Motor neuron (in vitro differentiated cells): ENCODE data around the gene NBPF1. TPM values are rescaled to one million over a fixed set of nuclear protein-coding genes. Genes with fewer than 3 reads are reported as not detected.
A peak's percentile ranks its signal among the peaks of the same experiment; 100 is the strongest.
"Not testable (repeated sequence)": the region's sequence is repeated elsewhere in the genome, so short reads cannot be mapped to it uniquely, and the experiment has no call there.

ENCODE experiments used
- ATAC-seq, 8 experiments: fragments of 200-7000 bp; cut with Tn5 transposase; replicated peaks in 6 of 8; 2 replicates each; pipeline ENCODE4 v1.8.0; 2021; ENCODE audit warnings: mild to moderate bottlenecking in 8 of 8, moderate library complexity in 8 of 8
- H3K27ac ChIP-seq, 2 donors: fragments of 250-450 bp; sonication (Bioruptor Pico); 2 replicates each; pipeline ENCODE4 v1.9.0; 2021; ENCODE audit warnings: antibody characterized with exemption in 2 of 2, mild to moderate bottlenecking in 2 of 2, moderate library complexity in 1 of 2
- H3K4me1 ChIP-seq, 2 donors: fragments of 250-450 bp; sonication (Bioruptor Pico); replicated peaks in 1 of 2; 2 replicates each; pipeline ENCODE4 v1.6.1; 2021; ENCODE audit warnings: antibody characterized with exemption in 2 of 2, mild to moderate bottlenecking in 2 of 2, moderate library complexity in 1 of 2
- H3K4me3 ChIP-seq, 5 donors: fragments of 250-450 bp; sonication (Bioruptor Pico); 2 replicates each; pipeline ENCODE4 v1.9.0; 2021; ENCODE audit warnings: antibody characterized with exemption in 5 of 5, mild to moderate bottlenecking in 5 of 5, moderate library complexity in 4 of 5
- WGBS, 10 experiments: fragments of 450-650 bp; shearing (Covaris generic); methylation state at CpG; one replicate each; pipeline ENCODE4 v1.0.0; 2022; 5-methylcytosine and 5-hydroxymethylcytosine counted together
- in situ Hi-C, 9 experiments: fragments of 400-800 bp; cut with MboI; loops; one replicate each; pipeline ENCODE4 v1.15.0; 2021; ENCODE audit warnings: low sequenced_read_pairs in 9 of 9, low pct_unique_long_range_greater_than_20kb in 2 of 9; ENCODE audit not compliant: unreplicated experiment in 9 of 9
- total RNA-seq, 8 experiments: library from RNA; unstranded; fragments of 300-600 nt; gene quantifications; 2 replicates each; pipeline versions ENCODE4 v1.2.3 to v1.2.4, GENCODE V29; 2022

NBPF1 gene
- total RNA-seq, 8 experiments from 2014 or later, result 24.4 to 73.3 (median 37.4) TPM

GRCh38 chr1:16615253-16616252 is 2.2 kb upstream of the NBPF1 start:
- H3K27ac ChIP-seq, result no peak overlapping the region
- in situ Hi-C loops, result no loop called here
- no peak for ATAC-seq
- 68 to 91% (median 80%) methylated on average over 9 of the region's 9 CpGs for WGBS, 10 experiments
- peaks cover 9 to 11% of the 10 kb centered on the region in 2 donors for H3K4me1 ChIP-seq
- H3K4me3 ChIP-seq, result no peak overlapping the region

GRCh38 chr1:16614361-16615252 is 1.2 kb upstream of the NBPF1 start:
- 76 to 95% (median 87%) methylated on average over 11 of the region's 11 CpGs for WGBS, 10 experiments
- H3K4me1 ChIP-seq, result peaks cover 7 to 14% of the 10 kb centered on the region in 2 donors
- no peak overlapping the region for H3K4me3 ChIP-seq
- in situ Hi-C loops, result no loop called here
- no peak for ATAC-seq
- no peak overlapping the region for H3K27ac ChIP-seq

- H3K27ac ChIP-seq, result no peak overlapping the region
- H3K4me1 ChIP-seq, result peaks cover 7 to 14% of the 10 kb centered on the region in 2 donors
- ATAC-seq, result peak in 4 of 8 experiments; percentile 10 to 28 (median 23)
- in situ Hi-C loops, result no loop called here
- 2 to 12% (median 5%) methylated on average over 10 to 31 of the region's 31 CpGs for WGBS, 10 experiments
- peak overlapping the region; percentile 70 to 89 (median 79) for H3K4me3 ChIP-seq
These were observed 812 bp downstream of the NBPF1 start for GRCh38 chr1:16612332-16613172.

DNA sequence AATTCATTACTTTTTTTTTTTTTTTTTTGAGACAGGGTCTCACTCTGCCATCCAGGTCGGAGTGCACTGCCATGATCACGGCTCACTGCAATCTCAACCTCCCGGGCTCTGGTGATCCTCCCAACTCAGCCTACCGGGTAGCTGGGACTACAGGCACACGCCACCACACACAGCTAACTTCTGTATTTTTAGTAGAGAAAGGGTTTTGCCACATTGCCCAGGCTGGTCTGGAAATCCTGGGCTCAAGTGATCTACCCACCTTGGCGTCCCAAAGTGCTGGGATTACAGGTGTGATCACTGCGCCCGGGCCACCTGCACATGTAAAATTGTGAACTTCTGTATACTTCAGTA is 1.4 kb downstream of the NBPF1 start:
- WGBS, 10 experiments, result 43 to 74% (median 61%) methylated on average over 6 to 8 of the region's 8 CpGs
- ATAC-seq, in situ Hi-C loops, H3K27ac ChIP-seq: not testable (repeated sequence)
- H3K4me1 ChIP-seq, result peaks cover 7 to 14% of the 10 kb centered on the region in 2 donors
- peak overlapping the region; percentile 70 to 89 (median 79) for H3K4me3 ChIP-seq

- WGBS, 10 experiments, result 70 to 99% (median 88%) methylated on average over 4 of the region's 4 CpGs
- H3K27ac ChIP-seq, in situ Hi-C loops, H3K4me3 ChIP-seq, ATAC-seq: not testable (repeated sequence)
- H3K4me1 ChIP-seq, result peaks cover 7 to 14% of the 10 kb centered on the region in 2 donors
These were observed 2.2 kb downstream of the NBPF1 start for GRCh38 chr1:16611164-16611563.

DNA sequence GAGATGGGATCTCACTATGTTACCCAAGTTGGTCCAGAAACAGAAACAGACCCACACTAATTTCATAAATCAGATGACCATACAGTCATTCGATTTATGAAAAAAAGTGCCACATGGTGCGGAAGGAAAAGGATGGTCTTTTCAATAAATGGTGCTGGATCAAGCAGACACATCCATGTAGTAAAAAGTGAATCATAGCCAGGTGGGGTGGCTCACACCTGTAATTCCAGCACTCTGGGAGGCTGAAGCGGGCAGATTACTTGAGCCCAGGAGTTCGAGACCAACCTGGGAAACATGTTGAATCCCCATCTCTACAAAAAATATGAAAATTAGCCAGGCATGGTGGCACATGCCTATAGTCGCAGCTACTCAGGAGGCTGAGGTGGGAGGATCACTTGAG is 2.8 kb downstream of the NBPF1 start:
- peaks cover 7 to 14% of the 10 kb centered on the region in 2 donors for H3K4me1 ChIP-seq
- H3K4me3 ChIP-seq, H3K27ac ChIP-seq, in situ Hi-C loops, ATAC-seq: not testable (repeated sequence)
- 85 to 99% (median 96%) methylated on average over 4 to 5 of the region's 5 CpGs for WGBS, 10 experiments

- H3K4me3 ChIP-seq, in situ Hi-C loops, H3K27ac ChIP-seq, ATAC-seq: not testable (repeated sequence)
- peaks cover 7 to 14% of the 10 kb centered on the region in 2 donors for H3K4me1 ChIP-seq
- WGBS, 10 experiments, result 81 to 95% (median 87%) methylated on average over 4 of the region's 4 CpGs
These were observed 3.6 kb downstream of the NBPF1 start for GRCh38 chr1:16609761-16610160.

GRCh38 chr1:16608838-16609560 is 4.4 kb downstream of the NBPF1 start:
- no peak for ATAC-seq
- no peak overlapping the region for H3K4me3 ChIP-seq
- peaks cover 9 to 14% of the 10 kb centered on the region in 2 donors for H3K4me1 ChIP-seq
- H3K27ac ChIP-seq, result no peak overlapping the region
- in situ Hi-C loops, result no loop called here
- WGBS, 10 experiments, result 87 to 96% (median 93%) methylated on average over 8 to 9 of the region's 9 CpGs

GRCh38 chr1:16607853-16608815 is 5.2 kb downstream of the NBPF1 start:
- H3K4me3 ChIP-seq, ATAC-seq, in situ Hi-C loops, H3K27ac ChIP-seq: not testable (repeated sequence)
- 83 to 98% (median 92%) methylated on average over 6 to 10 of the region's 10 CpGs for WGBS, 10 experiments
- H3K4me1 ChIP-seq, result peaks cover 6 to 11% of the 10 kb centered on the region in 2 donors

GRCh38 chr1:16607433-16607851 is 5.9 kb downstream of the NBPF1 start:
- in situ Hi-C loops, result no loop called here
- WGBS, 10 experiments, result 79 to 100% (median 90%) methylated on average over 1 to 2 of the region's 2 CpGs
- no peak overlapping the region for H3K27ac ChIP-seq
- ATAC-seq, result no peak
- no peak overlapping the region for H3K4me3 ChIP-seq
- H3K4me1 ChIP-seq, result peaks cover 6 to 11% of the 10 kb centered on the region in 2 donors
